Activated T-cell treated with anti-CD3 and anti-CD28 coated beads for 48 hours (primary cell): ENCODE results near the gene GSC2.
A peak's percentile ranks its signal among the peaks of the same experiment; 100 is the strongest.

Source experiments
- DNase-seq: peaks from one replicate; pipeline ENCODE4 v3.0.0-alpha.2; 2020; ENCODE audit warnings: low read depth

GSC2 gene

DNA sequence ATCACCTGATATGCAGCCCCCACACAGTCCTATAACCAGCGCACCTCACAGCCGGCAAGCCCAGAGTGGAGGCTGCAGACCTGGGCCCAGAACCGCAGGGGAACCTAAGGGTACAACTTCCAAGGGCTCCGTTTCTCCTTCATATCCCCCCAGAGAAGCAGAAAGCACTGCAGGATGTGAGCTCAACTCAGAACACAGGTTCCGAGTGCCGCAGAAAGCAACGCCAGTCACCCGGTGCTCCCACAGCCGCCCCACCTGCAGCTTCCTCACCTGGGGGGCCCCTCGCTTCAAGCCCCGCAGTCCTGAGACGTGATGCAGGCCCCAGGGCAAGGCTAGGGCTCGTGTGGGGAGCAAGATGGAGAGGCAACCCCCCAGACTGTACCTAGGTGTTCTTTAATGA, 16.5 kb downstream of the GSC2 start:
- no peak for DNase-seq

DNA sequence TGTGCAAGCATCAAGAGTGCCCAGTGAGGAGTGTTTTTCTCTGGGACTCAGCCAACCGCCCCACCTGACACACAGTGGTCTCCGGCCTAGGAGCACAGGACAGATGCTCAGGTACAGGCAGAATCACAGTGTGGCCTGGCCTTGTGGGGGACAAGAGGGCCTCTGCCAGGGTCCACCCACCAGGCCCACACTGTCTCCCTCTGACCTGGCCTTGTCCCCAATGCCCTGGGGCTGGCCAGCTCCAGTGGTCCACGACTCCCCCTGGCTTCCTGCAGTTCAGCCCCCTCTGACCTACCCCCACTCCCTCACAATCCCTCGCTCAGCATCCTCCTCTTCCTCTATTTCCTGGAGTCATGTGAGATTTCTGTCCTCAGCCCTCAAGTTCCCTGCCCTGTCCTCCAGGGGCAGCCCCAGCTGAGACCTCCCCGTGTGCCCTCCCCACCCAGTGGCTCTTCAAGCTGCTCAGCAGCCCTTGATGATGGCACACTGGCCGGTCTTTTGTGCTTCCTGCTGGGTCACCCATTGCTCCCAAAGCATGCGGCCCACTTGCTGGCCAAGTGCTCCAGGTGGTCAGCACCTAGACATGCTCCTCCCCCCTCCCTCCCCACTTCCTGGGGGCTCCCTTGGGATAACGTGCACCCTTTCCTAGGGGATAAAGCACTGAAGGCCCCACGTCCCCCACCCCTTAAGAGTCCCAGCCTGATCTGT, 17.2 kb downstream of the GSC2 start:
- DNase-seq: no peak

DNA sequence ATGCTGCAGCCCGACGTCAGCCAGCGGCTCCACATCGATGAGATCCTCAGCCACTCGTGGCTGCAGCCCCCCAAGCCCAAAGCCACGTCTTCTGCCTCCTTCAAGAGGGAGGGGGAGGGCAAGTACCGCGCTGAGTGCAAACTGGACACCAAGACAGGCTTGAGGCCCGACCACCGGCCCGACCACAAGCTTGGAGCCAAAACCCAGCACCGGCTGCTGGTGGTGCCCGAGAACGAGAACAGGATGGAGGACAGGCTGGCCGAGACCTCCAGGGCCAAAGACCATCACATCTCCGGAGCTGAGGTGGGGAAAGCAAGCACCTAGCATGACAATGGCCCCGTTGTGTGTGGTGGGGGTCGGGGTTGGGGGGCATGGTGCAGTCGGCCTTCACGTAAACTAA, 17.9 kb downstream of the GSC2 start:
- no peak for DNase-seq

DNA sequence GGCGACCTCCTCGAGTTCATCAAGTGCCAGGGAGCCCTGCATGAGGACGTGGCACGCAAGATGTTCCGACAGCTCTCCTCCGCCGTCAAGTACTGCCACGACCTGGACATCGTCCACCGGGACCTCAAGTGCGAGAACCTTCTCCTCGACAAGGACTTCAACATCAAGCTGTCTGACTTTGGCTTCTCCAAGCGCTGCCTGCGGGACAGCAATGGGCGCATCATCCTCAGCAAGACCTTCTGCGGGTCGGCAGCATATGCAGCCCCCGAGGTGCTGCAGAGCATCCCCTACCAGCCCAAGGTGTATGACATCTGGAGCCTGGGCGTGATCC, 18.4 kb downstream of the GSC2 start:
- DNase-seq: no peak

DNA sequence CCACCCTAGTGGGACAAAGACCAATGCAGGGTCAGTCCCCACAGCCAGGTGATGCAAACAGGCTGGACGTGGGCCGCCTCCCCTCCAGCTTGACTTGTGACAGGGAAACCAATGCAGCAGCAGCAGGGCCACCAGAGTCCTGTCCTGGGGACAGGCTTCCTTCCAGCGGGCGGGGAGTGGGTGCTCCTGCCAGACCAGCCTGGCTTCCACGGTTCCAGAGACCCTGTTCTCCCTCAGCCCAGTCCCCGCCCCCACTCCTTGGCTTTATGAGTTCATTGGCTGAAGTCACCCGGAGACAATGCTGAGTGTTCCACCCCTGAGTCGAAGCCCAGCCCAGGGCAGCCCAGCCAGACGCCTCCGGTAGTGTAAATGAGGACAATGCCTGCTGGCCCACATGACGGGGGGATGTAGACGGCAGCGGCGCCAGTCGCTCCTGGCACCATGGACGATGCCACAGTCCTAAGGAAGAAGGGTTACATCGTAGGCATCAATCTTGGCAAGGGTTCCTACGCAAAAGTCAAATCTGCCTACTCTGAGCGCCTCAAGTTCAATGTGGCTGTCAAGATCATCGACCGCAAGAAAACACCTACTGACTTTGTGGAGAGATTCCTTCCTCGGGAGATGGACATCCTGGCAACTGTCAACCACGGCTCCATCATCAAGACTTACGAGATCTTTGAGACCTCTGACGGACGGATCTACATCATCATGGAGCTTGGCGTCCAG, 19.0 kb downstream of the GSC2 start, which contains the start of gene TSSK2:
Gene TSSK2, plus strand, starts transcription at position 350 of the 726 bp plus-strand sequence. Its CDS starts 92 bp downstream, at position 442.
- no peak for DNase-seq

DNA sequence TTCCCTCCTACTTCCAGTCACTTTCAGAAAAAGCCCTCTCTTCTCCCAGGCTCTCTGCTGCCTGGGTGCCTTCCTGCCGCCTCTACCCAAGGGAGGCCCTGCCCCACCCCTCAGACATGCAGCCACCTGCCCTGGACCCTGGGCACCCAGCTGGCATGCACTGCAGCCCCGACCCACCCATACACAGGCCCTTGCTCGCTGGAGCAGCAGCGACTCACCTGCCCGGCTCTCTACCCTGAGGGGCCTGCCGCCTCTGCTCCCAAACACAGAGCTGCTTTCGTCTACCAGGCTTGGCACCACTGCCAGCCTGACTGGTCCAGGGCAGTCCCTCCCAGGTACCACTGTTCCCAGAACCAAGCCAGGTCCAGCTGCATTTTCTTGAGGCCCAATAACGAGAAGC, 20.2 kb downstream of the GSC2 start:
- no peak for DNase-seq

DNA sequence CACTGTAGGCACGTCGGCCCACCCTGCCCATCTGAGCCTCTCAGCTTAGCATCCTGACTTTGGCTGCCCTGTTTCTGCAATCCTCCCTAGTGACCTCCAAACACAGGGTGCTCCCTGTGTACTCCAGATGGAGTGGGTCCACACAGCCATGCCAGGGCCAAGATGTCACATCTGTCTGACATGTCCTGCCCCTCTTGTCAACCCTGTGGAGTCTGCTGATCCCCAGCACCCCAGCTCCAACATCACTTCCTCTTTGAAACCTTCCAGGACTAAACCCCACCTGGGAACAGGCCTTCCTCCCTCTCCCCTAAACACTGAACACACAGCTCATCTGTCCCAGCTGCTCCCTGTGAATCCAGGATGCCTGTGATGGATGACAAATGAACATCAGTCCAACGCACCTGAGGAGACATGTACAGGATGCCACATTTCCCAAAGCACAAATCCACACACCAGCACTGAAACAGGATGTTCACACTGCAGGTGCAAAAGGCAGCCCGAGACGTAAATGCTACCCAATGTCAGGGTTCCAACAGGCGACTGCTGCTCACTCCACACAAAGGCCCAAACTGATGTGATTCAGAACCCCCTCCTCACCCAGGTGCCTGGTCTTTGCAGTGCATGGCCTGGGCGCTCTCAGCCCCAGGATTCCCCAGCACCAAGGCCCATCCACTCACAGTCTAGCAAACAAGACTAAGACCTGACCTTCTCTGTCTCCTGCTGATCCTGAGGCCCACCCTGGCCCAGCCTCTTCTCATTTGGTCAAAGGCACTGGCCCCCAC, 21.0 kb downstream of the GSC2 start:
- no peak for DNase-seq

DNA sequence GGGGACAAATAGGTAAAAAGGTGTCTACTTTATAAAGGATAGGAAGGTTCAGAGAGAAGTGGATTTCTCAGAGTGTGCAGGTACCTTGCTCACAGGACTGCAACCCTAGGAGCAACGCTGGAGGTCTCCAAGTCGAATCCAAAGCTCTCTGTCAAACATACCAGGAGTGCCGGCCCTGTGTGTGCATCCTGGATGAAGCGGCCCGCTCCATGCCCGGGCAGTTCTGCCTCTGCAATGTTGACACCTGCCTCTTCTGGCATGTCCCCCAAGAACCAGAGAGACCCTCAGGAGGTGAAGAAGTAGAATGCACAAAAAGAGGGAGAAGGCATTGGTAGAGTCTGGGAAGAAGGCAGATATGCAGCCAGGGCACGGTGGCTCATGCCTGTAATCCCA, 22.1 kb downstream of the GSC2 start:
- no peak for DNase-seq

DNA sequence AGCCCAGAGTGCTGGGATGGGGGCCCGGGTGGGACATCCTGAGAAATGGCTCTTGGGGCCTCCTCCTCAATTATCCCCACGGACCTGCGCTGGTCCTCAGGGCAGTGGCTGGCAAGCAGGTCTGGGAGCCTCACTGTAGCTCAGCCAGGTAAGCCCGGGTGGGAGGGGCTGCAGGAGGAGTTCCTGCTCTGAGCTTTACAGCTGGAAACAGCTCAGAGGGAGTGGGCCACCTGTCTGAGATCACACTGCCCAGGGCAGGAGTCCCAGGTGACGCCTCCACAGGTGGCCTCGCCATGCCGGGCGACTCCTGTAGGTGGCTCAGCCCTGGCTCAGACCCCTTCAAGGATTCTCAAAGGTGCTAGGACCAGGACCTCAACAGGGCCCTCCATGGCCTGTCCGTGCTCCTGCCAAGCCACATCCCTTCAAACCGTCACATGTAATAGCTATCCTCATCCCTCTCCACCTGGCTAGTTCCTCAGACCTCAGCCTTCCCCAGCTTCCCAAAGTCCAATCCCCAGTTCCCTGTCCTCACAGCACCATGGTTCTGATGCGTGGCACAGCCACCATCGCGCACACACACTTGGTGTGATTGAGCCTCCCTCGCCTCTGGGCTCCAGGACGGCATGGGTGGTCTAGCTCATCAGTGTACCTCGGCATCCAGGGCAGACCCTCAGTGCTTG, 22.6 kb downstream of the GSC2 start:
- no peak for DNase-seq

DNA sequence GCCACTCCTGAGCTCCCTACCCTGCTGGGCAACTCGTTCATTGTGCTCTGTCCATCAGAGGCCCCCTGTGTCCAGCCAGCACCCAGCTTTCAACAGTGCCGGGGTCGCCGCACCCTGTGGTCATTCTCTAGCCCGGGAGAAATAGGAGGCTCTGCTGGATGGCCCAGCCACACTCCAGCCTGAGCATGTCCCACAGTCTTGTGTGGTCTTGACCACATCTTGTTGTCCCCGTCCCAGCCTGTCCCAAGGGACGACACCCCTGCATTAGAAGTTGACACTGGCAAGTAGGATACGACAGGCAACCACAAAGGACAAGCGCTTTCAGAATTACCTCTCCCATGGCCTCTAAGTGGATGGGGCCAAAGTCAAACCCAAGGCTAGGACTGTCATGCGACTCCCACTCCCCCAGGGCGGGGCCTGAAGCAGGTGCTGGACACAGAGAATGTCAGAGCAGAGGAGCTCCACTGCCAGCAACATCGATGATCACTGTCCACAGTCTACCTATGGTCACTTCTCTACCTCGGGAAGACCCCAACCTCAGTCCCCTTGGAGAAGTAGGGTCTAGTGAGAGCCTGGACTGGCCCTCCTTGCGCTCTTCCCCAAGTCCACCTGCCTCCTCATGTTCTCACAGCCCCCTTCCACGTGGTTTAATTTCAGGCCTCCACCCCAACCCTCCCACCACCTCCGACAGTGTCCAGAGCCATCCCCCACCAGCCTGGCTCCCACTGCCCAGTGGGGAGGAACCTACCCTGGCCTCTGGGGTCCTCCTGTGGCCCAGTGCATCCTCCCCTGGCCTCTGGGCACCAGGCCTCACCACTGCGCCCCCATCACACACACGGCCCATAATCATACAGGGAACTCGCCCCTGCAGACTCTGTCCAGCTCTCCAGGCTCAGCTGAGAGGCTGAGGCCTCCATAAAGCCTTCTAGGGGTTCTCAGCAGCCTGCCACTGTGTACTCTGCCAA, 23.5 kb downstream of the GSC2 start:
- DNase-seq: no peak

DNA sequence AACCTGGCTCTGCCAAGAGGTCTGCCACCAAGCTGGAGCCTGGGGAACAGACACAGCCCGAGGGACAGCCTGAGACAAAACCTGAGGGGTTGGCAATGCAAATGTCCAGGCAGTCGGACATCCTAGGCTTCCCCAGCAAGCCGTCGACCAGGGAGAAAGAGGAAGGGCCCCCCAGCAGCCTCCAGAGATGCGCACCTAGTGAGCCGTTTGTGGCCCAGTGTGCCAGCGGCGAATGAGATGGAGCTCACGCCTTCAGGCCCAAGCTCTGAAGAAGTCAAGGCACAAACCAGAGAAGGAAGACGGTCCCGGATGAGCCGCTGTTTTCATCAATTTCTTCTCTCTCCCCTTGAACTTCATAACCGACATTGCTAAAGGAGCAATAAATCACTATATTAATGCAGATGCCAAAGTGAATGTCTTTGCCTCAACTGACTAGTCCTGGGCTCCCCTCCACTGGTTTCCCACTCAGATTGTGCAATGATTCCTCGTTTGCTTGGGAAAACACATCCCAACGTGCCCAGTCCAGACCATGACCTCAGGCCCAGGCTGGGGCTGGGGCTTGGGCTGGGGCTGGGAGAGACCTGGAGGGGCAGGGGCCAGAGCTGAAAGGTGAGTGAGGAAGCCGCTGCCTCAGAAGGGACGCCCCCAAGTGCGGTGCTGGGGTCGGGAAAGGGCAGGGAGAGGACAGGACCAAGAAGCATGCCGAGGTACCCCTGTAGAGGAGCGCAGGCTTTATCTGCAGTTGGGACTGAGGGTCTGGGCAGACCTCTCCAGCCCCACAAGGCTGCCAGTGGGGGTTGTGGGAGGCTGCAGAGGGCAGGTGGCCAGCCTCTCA, 24.4 kb downstream of the GSC2 start:
- DNase-seq: no peak

DNA sequence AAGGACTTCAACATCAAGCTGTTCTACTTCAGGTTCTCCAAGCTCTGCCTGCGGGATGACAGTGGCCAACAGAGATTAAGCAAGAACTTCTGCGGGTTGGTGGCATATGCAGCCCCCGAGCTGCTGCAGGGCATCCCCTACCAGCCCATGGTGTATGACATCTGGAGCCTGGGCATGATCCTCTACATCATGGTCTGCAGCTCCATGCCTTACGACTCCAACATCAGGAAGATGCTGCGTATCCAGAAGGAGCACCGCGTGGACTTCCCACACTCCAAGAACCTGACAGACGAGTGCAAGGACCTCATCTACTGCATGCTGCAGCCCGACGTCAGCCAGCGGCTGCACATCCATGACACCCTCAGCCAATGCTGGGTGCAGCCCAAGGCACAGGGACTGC, 25.1 kb downstream of the GSC2 start:
- DNase-seq: no peak

DNA sequence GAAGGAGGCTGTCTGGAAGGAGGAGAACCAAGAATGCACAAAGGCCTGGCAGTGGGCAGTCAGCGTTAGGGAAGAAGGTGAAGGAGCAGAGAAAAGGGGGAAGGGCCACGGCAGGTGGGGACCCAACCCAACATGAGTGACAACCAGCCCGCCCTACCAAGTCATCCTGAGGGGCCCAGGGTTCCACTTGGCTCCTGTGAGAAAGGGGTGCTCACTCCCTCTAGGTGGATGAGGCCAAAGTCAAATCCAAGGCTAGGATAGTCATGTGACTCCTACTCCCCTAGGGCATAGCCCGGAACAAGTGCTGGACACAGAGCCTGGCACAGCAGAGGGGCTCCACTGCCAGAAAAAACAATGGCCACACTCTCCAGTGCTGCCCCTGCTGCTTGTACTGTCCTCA, 25.7 kb downstream of the GSC2 start:
- DNase-seq: no peak

DNA sequence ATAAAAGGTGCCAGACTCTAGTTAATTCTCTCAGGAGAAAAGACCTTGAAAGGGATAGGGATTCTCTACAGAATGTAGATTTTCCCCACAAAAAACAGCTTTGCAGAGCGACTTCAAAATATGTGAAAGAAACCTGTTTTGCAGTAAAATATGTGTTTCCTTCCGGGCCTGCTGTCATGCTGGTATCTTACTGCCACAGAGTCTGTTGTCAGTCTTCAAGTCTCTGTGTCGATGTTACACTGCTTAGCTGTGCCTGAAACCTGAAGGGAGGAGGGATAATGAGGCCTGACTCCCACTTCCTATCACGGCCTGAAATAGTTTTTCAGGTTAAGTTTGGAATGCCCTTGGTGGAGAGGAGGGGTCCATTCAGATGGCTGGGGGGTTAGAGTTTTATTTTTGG, 26.2 kb downstream of the GSC2 start:
- no peak for DNase-seq

DNA sequence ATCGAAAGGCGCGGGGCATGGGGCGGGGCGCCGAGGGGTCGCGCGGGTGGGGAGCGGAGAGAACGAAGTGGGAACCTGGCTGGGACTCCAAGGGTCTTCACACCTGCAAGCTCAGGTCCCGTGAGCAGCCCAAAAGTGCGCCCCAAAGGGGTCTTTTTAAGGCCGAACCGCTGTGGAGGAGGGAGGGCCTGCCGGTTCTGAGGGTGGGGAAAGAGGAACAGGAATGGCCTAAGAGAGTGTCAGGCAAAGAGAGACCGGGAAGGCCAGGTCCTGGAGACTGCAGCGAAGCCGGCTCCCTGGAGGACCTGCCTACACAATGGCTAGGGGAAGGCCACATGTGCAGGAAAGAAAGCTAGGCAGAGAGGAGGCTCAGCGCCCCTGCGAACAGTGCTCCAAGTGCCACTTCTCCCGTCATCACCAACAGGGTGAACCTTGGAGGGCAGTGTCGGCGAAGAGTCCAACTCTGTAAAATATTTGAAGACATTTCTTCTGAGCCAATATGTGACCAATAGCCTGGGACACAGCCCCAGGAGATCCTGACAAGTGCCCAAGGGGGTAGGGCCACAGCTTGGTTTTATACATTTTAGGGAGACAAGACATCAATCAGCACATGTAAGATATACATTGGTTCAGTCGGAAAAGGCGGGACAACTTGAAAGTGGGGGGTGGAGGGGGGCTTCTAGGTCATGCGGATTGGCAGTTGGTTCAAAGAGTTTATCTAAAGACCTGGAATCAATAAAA, 27.2 kb downstream of the GSC2 start:
- no peak for DNase-seq

DNA sequence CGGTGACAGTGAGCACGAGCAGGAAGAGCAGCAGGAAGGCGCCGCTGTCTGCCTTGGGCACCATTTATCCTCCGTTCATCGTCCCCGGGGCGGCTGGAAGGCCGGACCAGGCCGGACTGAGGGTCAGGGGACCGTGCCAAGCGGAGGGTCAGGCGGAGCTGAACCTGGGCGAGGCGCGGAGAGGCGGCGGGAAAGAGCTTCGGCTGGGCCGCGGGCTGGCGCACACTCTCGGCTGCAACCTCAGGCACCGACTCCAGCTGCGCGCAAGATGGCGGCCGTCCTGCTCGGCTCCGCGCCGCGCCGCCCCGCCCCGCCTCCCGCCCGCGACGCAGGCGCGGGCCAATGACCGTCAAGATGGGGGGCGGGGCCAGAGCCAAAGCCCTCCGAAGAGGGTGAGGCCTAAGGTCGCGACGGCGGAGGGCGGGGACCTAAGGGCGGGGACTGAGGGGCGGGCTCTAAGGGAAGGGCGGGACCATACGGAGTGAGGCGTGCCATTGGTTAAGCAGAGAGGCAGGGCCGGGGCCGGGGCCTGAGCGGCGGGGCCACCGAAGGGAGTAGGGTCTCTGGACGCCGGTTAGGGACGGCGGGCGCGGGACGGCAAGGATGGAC, 27.8 kb downstream of the GSC2 start, which contains the start of gene DGCR2:
Gene DGCR2, minus strand, starts transcription at position 270 of the 609 bp plus-strand sequence. Its CDS starts 206 bp downstream, at position 64.
- DNase-seq: peak; percentile 95

DNA sequence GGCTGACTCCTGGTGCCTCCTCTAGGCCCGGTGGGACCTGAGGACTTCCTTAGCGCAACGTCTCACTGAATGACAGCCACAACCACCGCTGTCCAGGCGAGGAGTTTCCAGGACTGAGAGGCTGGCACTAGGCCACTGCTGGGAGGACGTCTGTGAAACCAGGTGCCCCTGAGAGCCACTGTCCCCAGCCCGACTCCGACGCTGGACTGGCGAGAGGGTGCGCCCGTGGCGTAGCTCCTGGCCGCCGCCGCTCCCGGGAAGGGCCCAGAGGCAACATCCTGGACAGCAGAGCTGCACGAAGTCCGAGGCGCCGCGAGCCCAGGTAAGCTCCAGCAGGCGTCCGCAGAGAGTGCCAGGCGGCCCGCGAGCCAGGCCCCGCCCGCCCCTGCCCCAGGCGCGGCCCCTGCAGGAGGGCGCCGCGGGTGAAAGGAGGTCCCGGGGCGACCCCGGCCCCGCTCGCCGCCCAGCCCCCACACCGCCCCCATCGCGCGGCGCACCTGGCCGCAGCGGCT, 28.4 kb downstream of the GSC2 start:
- DNase-seq: no peak

DNA sequence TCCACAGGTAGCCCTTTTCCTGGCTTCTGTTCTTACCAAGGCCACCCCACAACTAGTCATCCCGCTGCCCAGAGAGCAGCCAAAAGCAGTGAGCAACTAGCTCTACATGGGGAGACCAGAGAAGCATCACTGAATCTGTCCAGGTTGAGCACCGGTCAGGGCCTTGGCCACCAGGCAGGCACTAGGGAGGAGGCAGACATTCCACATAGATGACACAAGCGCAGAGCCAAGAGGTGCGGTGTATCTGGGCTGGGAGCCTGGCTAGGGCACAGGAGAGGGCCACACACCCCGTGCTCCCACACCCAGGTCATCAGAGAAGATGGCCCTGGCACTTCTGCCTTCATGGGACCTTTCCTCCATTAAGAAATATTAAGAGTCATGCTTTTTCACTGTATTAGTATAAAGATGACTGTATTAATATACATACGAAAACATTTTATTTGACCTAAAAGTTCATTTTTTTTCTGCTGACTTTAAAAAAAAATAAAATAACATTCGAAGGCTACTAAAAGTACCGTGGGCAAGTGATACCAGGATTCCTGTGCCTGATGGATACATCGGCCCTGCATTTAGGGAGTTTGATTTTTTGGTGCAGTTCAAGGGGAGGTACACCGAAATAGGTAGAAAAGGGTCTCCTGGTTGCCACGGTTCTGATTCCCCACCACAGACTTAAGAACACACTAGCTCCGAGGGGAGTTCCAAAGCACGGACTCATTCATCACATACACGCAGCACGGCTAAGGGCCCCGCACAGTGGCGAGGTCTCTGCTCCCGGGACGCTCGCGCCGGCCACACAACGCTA, 29.1 kb downstream of the GSC2 start:
- DNase-seq: peak; percentile 29
